HG02678 (cell line): ENCODE data around the gene KCNK13.

Experiments
- ATAC-seq: cut with Tn5 transposase; IDR thresholded peaks from one replicate; pipeline ENCODE4 v1.9.1; 2021; ENCODE audit warnings: mild to moderate bottlenecking, moderate library complexity; ENCODE audit not compliant: unreplicated experiment

Gene KCNK13

DNA sequence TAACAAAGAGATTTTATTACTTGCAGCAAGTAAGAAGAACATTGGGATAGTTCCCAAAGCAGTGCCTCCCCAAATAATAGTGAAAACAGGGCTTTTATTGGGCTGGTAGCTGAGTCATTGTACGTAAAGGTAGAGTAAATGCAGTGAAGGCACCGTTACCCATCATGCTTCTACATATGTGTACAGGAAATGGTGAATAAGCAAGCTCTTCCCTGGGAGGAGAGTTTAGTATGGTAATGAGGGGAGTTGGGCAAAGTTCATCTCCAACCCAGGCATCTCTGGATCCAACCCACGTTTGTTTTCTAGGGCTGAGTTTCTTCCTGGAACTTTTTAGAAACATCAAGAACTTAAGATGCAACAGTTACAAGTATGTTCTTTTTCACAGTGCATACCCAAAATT lies 56.2 kb downstream of the KCNK13 start:
- no peak for ATAC-seq

GRCh38 chr14:90126260-90126659 lies 64.5 kb downstream of the KCNK13 start:
- ATAC-seq, result no peak

DNA sequence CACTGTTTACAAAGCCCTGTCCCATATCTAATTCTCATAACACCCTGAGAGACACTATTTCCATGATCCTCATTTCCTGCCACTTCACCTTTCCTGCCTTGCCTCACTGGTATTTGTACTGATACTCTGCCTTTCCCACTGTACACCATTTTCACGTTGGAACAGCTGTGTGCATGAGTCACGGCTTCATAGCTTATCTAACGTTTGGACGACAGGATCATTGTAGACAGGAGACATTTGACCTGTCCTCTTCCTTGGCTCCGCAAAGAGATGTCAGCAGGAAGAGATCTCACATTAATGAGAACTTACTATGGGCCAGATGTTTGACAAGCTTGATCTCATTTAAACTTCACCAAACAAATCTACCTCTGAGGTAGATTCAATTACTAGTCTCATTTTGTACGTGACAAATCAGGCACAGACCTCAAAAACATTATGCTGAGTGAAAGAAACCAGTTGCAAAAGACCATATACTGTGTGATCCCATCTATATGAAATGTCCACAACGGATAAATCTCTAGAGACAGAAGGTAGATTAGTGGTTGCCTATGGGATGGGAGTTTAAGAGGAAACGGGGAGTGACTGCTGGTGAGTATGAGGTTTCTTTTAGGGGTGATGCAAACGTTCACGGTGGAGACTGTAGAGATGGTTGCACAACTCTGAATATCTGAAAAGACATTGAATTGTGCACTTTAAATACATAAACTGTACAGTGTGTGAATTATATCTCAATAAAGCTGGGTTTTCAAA lies 71.2 kb downstream of the KCNK13 start:
- no peak for ATAC-seq

DNA sequence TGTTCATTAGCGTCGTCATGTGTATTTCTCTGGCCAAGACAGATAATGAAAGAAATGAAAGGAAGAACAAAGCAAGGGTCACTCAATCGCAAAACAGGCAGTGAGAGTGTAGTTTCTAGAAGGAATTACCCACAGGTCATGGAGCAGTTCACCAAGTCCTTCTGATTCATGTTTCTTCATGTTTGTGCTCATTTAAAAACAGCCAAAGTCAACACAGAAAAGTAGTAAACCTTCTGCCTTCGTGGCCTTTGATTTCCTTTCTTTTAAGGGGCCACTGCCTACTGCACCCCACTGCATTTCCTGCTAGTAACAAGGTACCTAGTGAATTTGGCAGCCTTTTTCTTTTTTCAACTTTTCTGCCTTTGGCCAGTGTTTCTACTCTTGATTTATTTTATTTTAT lies 75.1 kb downstream of the KCNK13 start:
- ATAC-seq, result no peak

- no peak for ATAC-seq
Observed at GRCh38 chr14:90137807-90138206, 76.0 kb downstream of the KCNK13 start.

DNA sequence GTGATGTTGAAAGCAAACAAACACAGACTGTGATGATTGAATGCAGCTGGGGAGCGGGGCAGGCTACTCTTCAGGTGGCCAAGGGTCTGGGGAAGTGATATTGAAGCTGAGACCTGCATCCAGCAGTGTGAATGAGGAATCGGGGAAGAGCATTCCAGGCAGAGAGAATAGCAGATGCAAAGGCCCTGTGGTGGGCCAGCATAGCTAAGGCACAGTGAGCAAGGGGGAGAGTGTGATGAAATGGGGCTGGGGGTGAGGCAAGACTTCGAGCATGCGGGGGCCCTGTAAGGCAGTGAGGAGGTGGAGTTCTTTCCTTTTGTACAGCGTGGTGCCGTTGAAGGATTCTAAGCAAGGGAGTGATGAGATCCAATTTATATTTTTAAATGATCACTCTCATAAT lies 77.4 kb downstream of the KCNK13 start:
- no peak for ATAC-seq

- no peak for ATAC-seq
Observed at GRCh38 chr14:90140298-90140955, 78.6 kb downstream of the KCNK13 start.

- ATAC-seq, result no peak
Observed at GRCh38 chr14:90140956-90141316, 79.1 kb downstream of the KCNK13 start.

DNA sequence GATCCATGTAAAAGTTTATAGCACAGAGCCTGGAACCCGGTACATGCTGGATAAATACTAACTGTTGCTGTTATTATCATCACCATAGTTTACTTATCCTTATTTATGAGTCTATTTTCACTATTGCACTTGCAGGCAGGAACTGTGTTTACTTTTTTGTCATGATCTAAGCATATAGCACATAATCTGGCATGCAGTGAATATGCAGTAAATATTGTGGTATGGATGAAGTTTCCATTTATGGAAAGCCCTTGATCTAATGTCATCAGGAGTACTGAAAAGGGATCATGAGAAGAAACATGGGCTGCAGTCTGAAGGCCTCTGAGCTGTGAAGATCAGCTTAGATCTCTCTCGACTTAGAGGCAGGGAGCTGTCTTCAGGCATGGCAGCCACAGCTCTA lies 91.6 kb downstream of the KCNK13 start:
- no peak for ATAC-seq

GRCh38 chr14:90154110-90154509 lies 92.3 kb downstream of the KCNK13 start:
- no peak for ATAC-seq

- no peak for ATAC-seq
Observed at GRCh38 chr14:90159146-90159545, 97.4 kb downstream of the KCNK13 start.

GRCh38 chr14:90159688-90160087 lies 97.9 kb downstream of the KCNK13 start:
- no peak for ATAC-seq

DNA sequence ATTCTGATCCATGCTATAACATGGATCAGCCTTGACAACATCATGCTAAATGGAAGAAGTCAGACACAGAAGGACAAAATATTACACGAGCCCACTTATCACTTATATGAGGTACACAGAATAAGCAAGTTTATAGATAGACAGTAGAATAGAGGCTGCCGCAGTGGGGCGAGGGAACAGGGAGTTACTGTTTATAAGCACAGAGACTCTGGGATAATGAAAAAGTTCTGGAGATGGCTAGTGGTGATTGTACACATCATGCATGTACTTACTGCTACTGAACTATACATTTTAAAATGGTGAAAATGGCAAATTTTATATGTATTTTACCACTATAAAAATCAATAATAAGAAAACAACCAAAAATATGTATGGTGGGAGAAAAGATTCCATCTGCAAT lies 99.3 kb downstream of the KCNK13 start:
- no peak for ATAC-seq

DNA sequence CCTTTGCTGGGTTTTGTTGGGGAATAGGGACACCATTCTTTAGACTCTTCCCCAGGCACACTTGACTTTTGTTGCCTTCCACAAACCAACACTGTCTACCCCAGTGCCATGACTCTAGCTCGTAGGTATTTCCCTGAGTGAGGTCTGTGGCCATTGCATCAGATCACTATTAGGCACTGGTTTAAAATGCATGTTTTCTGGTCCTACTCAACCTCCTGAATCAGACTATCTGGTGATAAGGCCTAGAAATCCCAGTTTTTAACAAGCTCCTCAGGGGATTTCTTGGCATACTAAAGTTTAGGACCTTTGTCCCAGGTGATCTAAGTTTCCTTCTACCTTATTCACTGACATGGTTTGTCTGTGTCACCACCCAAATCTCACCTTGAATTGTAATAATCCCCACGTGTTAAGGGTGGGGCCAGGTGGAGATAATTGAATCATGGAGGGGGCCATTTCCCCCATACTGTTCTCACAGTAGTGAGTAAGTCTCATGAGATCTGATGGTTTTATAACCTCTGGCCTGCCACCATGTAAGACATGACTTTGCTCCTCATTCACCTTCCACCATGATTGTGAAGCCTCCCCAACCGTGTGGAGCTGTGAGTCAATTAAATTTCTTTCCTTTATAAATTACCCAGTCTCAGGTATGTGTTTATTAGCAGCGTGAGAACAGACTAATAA lies 106.8 kb downstream of the KCNK13 start:
- no peak for ATAC-seq

DNA sequence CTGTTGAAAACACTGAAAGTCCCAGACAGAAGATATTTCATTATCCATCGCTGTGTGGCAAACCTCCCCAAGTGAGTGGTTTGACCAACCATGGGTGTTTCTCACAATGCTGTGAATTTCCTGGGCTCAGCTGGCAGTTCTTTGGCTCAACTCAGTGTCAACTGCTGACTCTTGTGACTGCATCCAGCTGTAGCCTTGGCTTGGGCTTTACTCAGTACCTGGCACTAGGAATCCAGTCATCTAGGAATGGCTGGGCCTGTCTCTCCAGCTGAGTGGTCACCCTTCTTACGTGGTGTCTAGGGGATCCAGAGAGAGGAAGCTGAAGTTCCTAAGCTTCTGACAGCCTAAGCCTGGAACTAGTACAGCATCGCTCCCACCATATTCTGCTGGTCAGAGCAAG lies 113.8 kb downstream of the KCNK13 start:
- ATAC-seq, result no peak

DNA sequence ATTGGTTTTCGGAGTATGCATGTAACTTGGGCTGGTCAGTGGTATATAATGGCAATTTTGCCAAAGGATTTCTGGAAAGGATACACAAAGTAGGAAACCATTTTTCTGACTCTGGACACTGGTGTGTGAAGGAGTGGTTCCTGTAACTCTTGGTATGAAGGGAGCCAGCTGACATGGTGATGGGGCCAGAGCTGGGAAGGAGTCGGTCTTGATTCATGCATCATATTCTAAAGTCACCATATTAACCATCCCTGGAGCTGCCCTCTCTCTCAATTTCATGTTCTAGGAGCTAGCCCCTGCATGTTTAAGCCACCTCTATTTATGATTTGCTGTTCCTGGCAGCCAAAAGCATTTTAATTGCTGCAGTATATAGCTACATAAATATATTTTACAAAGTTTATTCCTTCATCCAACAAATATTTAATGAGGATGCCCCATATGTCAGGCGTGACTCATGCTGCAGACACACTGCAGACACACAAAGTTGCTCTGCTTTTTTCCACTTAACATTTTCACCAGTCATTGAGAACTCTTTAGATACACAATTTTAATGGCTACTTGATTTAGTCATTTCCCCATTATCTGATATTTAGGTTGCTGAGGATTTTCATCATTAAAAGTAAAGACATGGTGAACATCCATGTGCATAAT lies 115.9 kb downstream of the KCNK13 start:
- ATAC-seq, result no peak

DNA sequence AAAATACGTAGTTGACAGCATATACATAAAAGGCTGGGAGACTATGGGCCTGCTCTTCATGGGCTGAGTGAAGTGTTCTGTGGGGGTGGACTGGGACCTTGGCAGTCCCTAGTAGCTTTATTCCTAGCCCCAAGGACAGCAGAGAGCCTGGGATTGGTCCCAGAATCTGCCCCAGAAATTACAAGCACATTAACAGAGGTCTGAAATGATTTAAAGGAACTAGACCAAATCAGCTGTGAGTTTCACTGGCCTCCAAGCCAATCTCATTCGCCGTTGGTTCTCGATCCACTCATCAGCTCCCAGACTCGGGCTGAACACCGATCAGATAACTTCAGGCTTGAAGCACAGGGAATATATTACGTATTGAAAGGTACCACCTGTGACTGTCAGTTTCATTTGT lies 117.6 kb downstream of the KCNK13 start:
- no peak for ATAC-seq

DNA sequence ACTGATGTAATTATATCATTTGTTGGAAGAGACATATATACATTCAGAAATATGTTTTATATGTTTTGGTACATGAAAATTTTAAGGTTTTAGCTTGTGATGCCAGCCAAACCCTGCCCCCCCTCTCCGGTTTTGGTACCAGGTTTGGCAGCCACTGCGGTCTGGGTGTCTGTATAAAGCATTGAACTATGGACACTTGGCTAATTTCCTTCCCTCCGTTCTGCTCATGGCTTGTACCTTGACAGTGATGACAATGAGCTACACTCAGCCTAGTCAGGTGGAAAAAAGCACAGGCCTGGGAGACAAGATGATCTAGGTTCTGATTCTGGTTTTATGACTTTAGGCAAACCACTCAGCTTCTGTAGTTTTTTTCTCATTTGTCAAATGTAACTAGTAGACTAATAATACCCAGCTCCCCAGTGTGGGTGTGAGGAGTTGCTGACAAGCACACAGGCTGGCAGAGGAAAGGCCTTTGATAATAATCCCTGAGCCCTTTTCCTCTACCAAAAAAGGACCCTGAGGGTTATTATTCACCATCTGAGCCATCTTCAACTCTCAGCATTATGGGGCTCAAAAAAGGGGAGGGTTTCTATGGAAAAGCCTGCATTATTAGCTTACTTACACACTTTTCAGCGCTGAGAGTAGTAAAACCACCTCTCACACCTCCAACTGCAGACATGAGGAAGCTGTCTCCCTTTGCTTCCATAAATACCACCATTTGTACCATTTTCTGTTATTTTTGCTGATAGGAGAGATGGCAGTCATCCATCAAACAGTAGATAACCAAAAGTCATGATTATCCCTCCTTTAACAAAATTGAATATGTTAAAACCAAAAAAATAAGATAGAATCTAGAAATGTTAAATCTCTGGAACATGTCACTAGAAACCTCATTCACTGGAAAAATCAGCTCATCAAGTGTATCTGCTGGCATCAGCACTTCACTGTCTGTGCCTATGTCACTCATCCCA lies 118.3 kb downstream of the KCNK13 start:
- ATAC-seq, result no peak

DNA sequence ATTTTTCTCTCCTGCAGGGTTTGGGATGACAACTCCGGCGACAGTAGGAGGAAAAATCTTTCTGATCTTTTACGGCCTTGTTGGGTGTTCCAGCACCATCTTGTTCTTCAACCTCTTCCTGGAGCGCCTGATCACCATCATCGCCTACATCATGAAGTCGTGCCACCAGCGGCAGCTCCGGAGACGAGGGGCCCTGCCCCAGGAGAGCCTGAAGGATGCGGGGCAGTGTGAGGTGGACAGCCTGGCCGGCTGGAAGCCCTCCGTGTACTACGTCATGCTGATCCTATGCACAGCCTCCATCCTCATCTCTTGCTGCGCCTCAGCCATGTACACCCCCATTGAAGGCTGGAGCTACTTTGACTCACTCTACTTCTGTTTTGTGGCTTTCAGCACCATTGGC lies 122.3 kb downstream of the KCNK13 start:
- ATAC-seq, result no peak

DNA sequence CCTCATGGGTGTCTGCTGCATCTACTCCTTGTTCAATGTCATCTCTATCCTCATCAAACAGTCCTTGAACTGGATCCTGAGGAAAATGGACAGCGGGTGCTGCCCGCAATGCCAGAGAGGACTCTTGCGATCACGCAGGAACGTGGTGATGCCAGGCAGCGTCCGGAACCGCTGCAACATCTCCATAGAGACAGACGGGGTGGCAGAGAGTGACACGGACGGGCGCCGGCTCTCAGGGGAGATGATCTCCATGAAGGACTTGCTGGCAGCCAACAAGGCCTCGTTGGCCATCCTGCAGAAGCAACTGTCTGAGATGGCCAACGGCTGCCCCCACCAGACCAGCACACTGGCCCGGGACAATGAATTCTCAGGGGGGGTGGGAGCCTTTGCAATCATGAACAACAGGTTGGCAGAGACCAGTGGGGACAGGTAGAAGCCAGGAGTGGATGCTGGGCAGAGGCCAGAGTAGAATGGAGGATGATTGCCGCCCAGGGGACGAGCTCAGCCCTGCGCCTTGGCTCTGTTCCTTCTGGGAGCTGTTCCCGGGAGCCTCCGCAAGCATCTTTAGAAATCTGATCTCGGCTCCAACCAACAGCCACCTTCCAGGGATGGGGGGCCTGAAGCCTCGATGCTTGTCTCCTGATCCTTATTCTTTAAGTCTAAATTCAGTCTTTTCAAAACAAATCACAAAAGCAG lies 122.9 kb downstream of the KCNK13 start:
- no peak for ATAC-seq
